ENCODE data around the gene USP54.

The USP54 gene

DNA sequence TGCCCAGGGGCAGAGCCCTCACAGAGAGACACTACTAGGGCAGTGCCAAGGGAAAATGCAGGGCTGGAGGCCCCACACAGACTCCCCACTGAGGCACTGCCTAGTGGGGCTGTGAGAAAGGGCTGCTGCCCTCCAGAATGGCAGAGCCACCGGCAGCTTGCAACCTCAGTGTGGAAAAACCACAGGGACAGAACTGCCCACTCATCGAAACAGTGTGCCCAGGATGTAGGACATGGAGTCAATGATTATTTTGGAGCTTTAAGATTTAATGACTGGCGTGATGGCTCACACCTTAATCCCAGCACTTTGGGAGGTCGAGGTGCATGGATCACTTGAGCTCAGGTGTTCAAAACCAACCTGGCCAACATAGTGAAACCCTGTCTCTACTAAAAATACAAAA, 130.2 kb downstream of the USP54 start:
- DNase-seq (ENCODE audit: low spot score), result no peak

DNA sequence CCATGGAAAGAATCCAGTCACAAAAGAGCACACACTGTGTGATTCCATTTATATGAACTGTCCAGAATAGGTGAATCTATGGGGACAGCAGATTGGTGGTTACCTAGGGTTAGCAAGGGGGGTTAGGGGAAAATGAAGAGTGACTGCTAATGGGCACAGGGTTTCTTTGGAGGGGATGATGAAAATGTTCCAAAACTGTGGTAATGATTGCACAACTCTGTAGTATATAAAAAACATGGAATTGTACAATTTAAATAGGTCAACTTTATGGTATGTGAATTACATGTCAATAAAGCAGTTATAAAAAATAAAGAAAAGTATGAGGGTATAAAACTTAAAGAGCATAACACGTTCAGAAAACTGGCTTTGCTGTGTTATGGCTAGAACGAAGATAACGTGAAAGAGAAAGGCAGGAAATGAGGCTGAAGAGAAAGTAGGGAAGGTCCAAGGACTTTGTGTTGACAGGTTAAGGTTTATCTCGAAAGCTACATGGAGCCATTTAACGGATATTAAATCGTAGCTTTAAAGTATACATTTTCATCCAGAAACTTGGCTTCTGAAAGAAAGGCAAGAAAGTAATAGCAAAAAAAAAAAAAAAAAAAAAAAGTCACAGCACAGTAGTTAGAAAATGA, 131.3 kb downstream of the USP54 start:
- no peak for DNase-seq (ENCODE audit: low spot score)

DNA sequence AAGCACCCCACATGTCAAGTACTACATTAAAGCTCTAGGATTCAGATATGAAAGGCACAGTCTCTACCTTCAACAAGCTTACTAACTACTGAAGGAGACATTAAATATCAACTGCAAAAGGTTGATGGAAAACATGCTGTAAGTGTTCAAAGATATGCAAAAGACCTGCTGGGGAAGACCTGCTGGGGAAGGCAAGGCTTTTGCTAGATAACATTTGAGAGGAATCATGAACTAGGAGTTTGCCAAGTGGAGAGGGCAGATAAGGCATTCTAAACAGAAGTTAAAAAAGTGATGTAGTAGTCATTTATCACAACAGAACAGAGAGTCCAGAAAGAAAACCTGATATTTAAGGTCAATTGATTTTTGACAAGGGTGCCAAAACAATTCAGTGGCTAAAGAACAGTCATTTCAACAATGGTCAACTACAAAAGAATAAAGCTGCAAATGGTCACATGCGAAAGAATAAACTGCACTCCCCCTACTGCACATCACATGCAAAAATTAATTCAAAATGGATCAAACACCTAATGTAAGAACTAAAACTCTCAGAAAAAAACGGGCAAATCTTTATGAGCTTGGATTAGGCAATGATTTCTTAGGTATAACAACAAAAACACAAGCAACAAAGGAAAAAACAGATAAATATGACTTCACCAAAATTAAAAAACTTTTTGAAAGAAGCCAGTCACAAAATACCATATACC, 134.8 kb downstream of the USP54 start:
- DNase-seq (ENCODE audit: low spot score), result peak; percentile 2

DNA sequence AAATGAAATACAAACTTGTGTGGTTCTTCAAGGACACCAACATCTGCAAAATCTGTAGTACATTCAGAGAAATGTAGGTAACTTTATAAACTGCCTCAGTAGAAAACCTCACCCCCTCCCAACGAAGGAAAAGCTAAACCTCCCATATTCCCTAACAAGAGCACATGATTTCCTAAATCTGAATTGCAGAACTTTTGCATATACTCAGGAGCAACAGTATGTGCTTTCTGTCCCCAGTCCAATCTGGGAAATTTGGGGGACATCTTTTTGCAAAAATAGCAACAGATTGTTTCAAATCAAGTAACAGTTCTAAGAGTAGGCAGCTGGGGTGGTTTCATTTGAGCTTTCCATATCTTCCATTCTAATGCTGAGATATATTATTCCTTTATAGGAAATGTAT, 142.0 kb downstream of the USP54 start:
- DNase-seq (ENCODE audit: low spot score), result no peak

DNA sequence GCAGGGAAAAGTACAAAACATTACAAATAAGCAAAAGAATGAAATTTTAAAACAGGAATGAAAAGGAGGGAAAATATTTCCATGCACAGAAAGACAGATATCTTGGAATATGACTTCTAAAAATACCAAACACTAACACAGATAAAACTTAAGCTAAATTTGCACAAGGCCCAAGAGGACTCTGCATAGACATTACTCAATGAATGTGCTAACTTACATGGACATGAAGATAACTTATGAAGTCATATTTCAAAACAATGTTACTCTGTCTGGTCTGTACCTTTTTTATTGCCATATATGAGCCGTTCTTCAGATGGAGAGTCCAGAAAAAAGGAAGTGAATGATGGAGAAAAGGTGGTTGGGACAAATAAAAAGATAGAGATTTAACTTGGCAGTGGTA, 142.8 kb downstream of the USP54 start:
- no peak for DNase-seq (ENCODE audit: low spot score)
